Stimulated activated CD8-positive, alpha-beta memory T cell treated with anti-CD3 and anti-CD28 coated beads, Interleukin-15, amount 100 ng/mL, for 24 hours (primary cell): ENCODE results near the gene CFAP97D2.

Source experiments
- DNase-seq: peaks from one replicate; pipeline ENCODE4 v3.0.0-alpha.2; 2020; ENCODE audit warnings: low read depth

Gene CFAP97D2

DNA sequence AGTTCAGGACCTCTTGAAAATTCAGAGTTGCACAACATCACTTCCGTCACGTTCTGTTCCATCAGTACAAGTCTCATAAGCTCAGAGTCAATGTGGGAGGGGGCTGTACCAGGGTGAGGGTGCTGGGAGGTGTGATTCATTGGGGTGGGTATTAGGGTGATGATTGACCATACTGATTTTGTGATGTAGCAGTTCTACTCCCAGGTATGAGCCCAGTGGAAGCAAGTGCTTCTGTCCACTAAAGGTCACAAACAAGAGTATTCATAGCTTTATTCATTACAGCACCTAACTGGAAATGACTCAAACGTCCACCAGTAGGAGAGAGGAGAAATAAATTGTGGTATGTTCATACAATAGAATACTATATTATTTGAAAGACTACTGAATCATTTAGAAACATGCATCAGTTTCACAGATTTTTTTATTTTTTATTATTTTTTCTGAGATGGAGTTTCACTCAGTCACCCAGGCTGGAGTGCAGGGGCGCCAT lies 90.3 kb downstream of the CFAP97D2 start:
- DNase-seq: no peak
